ENCODE results near the gene USP36.

Gene USP36

GRCh38 chr17:78795861-78796516, 44.6 kb downstream of the USP36 start:
- no peak for TF ChIP-seq CTCF (IDR thresholded peaks at IDR 0.05)

GRCh38 chr17:78794864-78795640, 45.6 kb downstream of the USP36 start:
- TF ChIP-seq CTCF (IDR thresholded peaks at IDR 0.05): no peak

- TF ChIP-seq CTCF (IDR thresholded peaks at IDR 0.05): no peak
These were observed 46.2 kb downstream of the USP36 start for GRCh38 chr17:78794399-78794798.

- TF ChIP-seq CTCF (IDR thresholded peaks at IDR 0.05): no peak
These were observed 46.6 kb downstream of the USP36 start for GRCh38 chr17:78793968-78794367.

- TF ChIP-seq CTCF (IDR thresholded peaks at IDR 0.05): no peak
These were observed 47.2 kb downstream of the USP36 start for GRCh38 chr17:78793415-78793814.

- TF ChIP-seq CTCF (IDR thresholded peaks at IDR 0.05): no peak
These were observed 48.5 kb downstream of the USP36 start for GRCh38 chr17:78791840-78792709.

- TF ChIP-seq CTCF (IDR thresholded peaks at IDR 0.05): no peak
These were observed 50.1 kb downstream of the USP36 start for GRCh38 chr17:78790552-78790951.

All from LNCAP (cell line).